ENCODE measurements around the gene GPR37.

GRCh38 chr7:124716894-124717293 lies 48.7 kb downstream of the GPR37 start:
- TF ChIP-seq, protein P1, sequence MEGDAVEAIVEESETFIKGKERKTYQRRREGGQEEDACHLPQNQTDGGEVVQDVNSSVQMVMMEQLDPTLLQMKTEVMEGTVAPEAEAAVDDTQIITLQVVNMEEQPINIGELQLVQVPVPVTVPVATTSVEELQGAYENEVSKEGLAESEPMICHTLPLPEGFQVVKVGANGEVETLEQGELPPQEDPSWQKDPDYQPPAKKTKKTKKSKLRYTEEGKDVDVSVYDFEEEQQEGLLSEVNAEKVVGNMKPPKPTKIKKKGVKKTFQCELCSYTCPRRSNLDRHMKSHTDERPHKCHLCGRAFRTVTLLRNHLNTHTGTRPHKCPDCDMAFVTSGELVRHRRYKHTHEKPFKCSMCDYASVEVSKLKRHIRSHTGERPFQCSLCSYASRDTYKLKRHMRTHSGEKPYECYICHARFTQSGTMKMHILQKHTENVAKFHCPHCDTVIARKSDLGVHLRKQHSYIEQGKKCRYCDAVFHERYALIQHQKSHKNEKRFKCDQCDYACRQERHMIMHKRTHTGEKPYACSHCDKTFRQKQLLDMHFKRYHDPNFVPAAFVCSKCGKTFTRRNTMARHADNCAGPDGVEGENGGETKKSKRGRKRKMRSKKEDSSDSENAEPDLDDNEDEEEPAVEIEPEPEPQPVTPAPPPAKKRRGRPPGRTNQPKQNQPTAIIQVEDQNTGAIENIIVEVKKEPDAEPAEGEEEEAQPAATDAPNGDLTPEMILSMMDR (IDR thresholded peaks at IDR 0.05; ENCODE audit: low read length) = no peak
- no peak for TF ChIP-seq EZH2 (optimal IDR thresholded peaks at IDR 0.05; ENCODE audit: low read depth, low read length)
- no peak for TF ChIP-seq EZH2phosphoT487 (IDR thresholded peaks at IDR 0.05; ENCODE audit: low read length)
